IMR-90 (cell line): ENCODE results near the gene OR13C8. TPM values are rescaled to one million over a fixed set of nuclear protein-coding genes. Genes with fewer than 3 reads are reported as not detected.

Source experiments
- ATAC-seq: fragments of 200-7000 bp; cut with Tn5 transposase; 2 replicates; pipeline ENCODE4 v1.9.1; 2020; ENCODE audit warnings: low read depth, mild to moderate bottlenecking, moderate library complexity
- BruUV-seq: library from RNA; stranded (reverse); fragments of 400-500 nt; replicated peaks from 2 replicates; lab custom pipeline; 2021; lab: Mats Ljungman, UMichigan
- CTCF ChIA-PET: fragments of 300-600 bp; formaldehyde crosslinking; extraction: SDS; loops from one replicate; lab custom pipeline; 2021; ENCODE audit warnings: antibody characterized with exemption; lab: Yijun Ruan, JAX
- POLR2A ChIA-PET: fragments of 300-600 bp; sonication (Branson Sonifier 250); formaldehyde crosslinking; loops from one replicate; lab custom pipeline; 2022; ENCODE audit warnings: antibody characterized with exemption; ENCODE audit not compliant: unreplicated experiment; lab: Charles Lee
- DNase-seq: peaks from one replicate; pipeline ENCODE4 v3.0.0; 2013
- H2AFZ ChIP-seq: replicated peaks from 2 replicates; pipeline ENCODE3; 2013; ENCODE audit warnings: low read length, mild to moderate bottlenecking; ENCODE audit not compliant: poor library complexity
- H2AK5ac ChIP-seq: 2 replicates; pipeline ENCODE4 v1.6.1; 2013; ENCODE audit warnings: low read depth, low read length, inconsistent platforms
- H2AK9ac ChIP-seq: replicated peaks from 2 replicates; pipeline ENCODE3; 2013; ENCODE audit warnings: mild to moderate bottlenecking, low read depth, low read length, moderate library complexity; ENCODE audit not compliant: poor library complexity
- H2BK120ac ChIP-seq: 2 replicates; pipeline ENCODE4 v1.6.1; 2013; ENCODE audit warnings: low read depth, low read length, inconsistent platforms
- H2BK15ac ChIP-seq: 3 replicates; pipeline ENCODE4 v1.6.1; 2013; ENCODE audit warnings: low read depth, low read length, inconsistent platforms
- H2BK20ac ChIP-seq: 2 replicates; pipeline ENCODE4 v1.6.1; 2013; ENCODE audit warnings: low read depth, mild to moderate bottlenecking, inconsistent platforms, low read length, moderate library complexity
- H2BK5ac ChIP-seq: 2 replicates; pipeline ENCODE4 v1.6.1; 2013; ENCODE audit warnings: mild to moderate bottlenecking, low read depth, low read length, inconsistent platforms; ENCODE audit not compliant: poor library complexity, severe bottlenecking
- H3K14ac ChIP-seq: replicated peaks from 2 replicates; pipeline ENCODE4 v1.6.1; 2013; ENCODE audit warnings: low read depth, low read length, inconsistent platforms
- H3K18ac ChIP-seq: 2 replicates; pipeline ENCODE4 v1.6.1; 2013; ENCODE audit warnings: low read depth, low read length, control low read depth
- H3K23ac ChIP-seq: 2 replicates; pipeline ENCODE4 v1.6.1; 2013; ENCODE audit warnings: low read depth, low read length, inconsistent platforms
- H3K27ac ChIP-seq: 2 replicates; pipeline ENCODE4 v1.5.1; 2013; ENCODE audit warnings: mild to moderate bottlenecking, control low read depth, low read length; ENCODE audit not compliant: insufficient read depth
- H3K27me3 ChIP-seq: 2 replicates; pipeline ENCODE4 v1.6.1; 2013; ENCODE audit warnings: low read length; ENCODE audit not compliant: control insufficient read depth, insufficient read depth
- H3K36me3 ChIP-seq: 2 replicates; pipeline ENCODE4 v1.6.1; 2013; ENCODE audit warnings: low read length, mixed read lengths; ENCODE audit not compliant: control insufficient read depth, insufficient read depth
- H3K4ac ChIP-seq: 2 replicates; pipeline ENCODE4 v1.6.1; 2013; ENCODE audit warnings: low read depth, low read length, inconsistent platforms
- H3K4me1 ChIP-seq: 2 replicates; pipeline ENCODE4 v1.6.1; 2013; ENCODE audit warnings: low read length, mixed read lengths; ENCODE audit not compliant: control insufficient read depth, insufficient read depth
- H3K4me2 ChIP-seq: 2 replicates; pipeline ENCODE4 v1.6.1; 2013; ENCODE audit warnings: low read depth, mild to moderate bottlenecking, control low read depth, low read length, moderate library complexity
- H3K4me3 ChIP-seq: 2 replicates; pipeline ENCODE4 v1.5.1; 2013; ENCODE audit warnings: low read depth, mild to moderate bottlenecking, control low read depth, low read length, moderate library complexity; ENCODE audit not compliant: insufficient read depth
- H3K56ac ChIP-seq: 2 replicates; pipeline ENCODE4 v1.6.1; 2013; ENCODE audit warnings: low read length, inconsistent platforms; ENCODE audit not compliant: insufficient read depth; ENCODE audit errors: extremely low read depth
- H3K79me1 ChIP-seq, 2 experiments: 2 replicates each; pipeline ENCODE4 v1.6.1; 2013; ENCODE audit warnings: low read length in 2 of 2, inconsistent platforms in 1 of 2, low read depth in 1 of 2
- H3K9ac ChIP-seq: 2 replicates; pipeline ENCODE4 v1.6.1; 2013; ENCODE audit warnings: low read depth, low read length, control low read depth
- H3K9me1 ChIP-seq: 2 replicates; pipeline ENCODE4 v1.6.1; 2013; ENCODE audit warnings: low read length, inconsistent platforms; ENCODE audit not compliant: insufficient read depth
- H3K9me3 ChIP-seq: 2 replicates; pipeline ENCODE4 v1.6.1; 2013; ENCODE audit warnings: low read length; ENCODE audit not compliant: control insufficient read depth, insufficient read depth
- H4K20me1 ChIP-seq: 2 replicates; pipeline ENCODE4 v1.6.1; 2013; ENCODE audit warnings: low read length, inconsistent platforms; ENCODE audit not compliant: insufficient read depth
- H4K5ac ChIP-seq: 2 replicates; pipeline ENCODE4 v1.6.1; 2013; ENCODE audit warnings: mild to moderate bottlenecking, low read depth, low read length, control low read depth
- H4K8ac ChIP-seq, 2 experiments: 2 replicates each; pipeline ENCODE4 v1.6.1; 2013; ENCODE audit warnings: low read depth in 2 of 2, low read length in 2 of 2, control low read depth in 1 of 2, inconsistent platforms in 1 of 2
- H4K91ac ChIP-seq: 2 replicates; pipeline ENCODE4 v1.6.1; 2013; ENCODE audit warnings: low read depth, low read length, inconsistent platforms; ENCODE audit not compliant: insufficient read depth
- BHLHE40 ChIP-seq: fragments of 150-350 bp; IDR thresholded peaks from 2 replicates; pipeline ENCODE4 v1.6.1; 2016; ENCODE audit warnings: mild to moderate bottlenecking, low read depth, low read length
- CEBPB ChIP-seq: IDR thresholded peaks from 2 replicates; pipeline ENCODE4 v1.6.1; 2012; ENCODE audit warnings: low read depth, low read length, improper control_type of control experiment
- CHD1 ChIP-seq: IDR thresholded peaks from 2 replicates; pipeline ENCODE4 v1.6.1; 2012; ENCODE audit warnings: low read depth, low read length, improper control_type of control experiment
- CTCF ChIP-seq: conservative IDR thresholded peaks from 2 replicates; pipeline ENCODE4 v1.5.1; 2012; ENCODE audit warnings: mild to moderate bottlenecking, low read depth, low read length, improper control_type of control experiment
- ELK1 ChIP-seq: fragments of 150-350 bp; IDR thresholded peaks from 2 replicates; pipeline ENCODE4 v1.6.1; 2016; ENCODE audit warnings: low read depth, mild to moderate bottlenecking, low read length, moderate library complexity, borderline replicate concordance
- FOS ChIP-seq: fragments of 150-350 bp; IDR thresholded peaks from 2 replicates; pipeline ENCODE4 v1.6.1; 2016; ENCODE audit warnings: low read depth, low read length
- MAFK ChIP-seq: IDR thresholded peaks from 2 replicates; pipeline ENCODE4 v1.6.1; 2012; ENCODE audit warnings: low read depth, low read length, improper control_type of control experiment
- MAZ ChIP-seq: IDR thresholded peaks from 2 replicates; pipeline ENCODE4 v1.6.1; 2012; ENCODE audit warnings: low read depth, mild to moderate bottlenecking, low read length, improper control_type of control experiment, moderate library complexity, borderline replicate concordance
- MXI1 ChIP-seq: IDR thresholded peaks from 2 replicates; pipeline ENCODE4 v1.6.1; 2012; ENCODE audit warnings: low read depth, mild to moderate bottlenecking, low read length, moderate library complexity, borderline replicate concordance
- NFE2L2 ChIP-seq: fragments of 150-350 bp; IDR thresholded peaks from 2 replicates; pipeline ENCODE4 v1.6.1; 2016; ENCODE audit warnings: low read depth, mild to moderate bottlenecking, low read length
- POLR2A ChIP-seq: IDR thresholded peaks from 2 replicates; pipeline ENCODE4 v1.6.1; 2012; ENCODE audit warnings: mild to moderate bottlenecking, low read depth, low read length
- RCOR1 ChIP-seq: IDR thresholded peaks from 2 replicates; pipeline ENCODE4 v1.6.1; 2012; ENCODE audit warnings: mild to moderate bottlenecking, low read length, improper control_type of control experiment; ENCODE audit not compliant: insufficient replicate concordance
- RFX5 ChIP-seq: IDR thresholded peaks from 2 replicates; pipeline ENCODE4 v1.8.0; 2012; ENCODE audit warnings: low read depth, mild to moderate bottlenecking, low read length, moderate library complexity
- SMC3 ChIP-seq: fragments of 150-350 bp; IDR thresholded peaks from 2 replicates; pipeline ENCODE4 v1.6.1; 2016; ENCODE audit warnings: low read depth, mild to moderate bottlenecking, antibody characterized with exemption, low read length, moderate library complexity
- WGBS, 2 experiments: methylation state at CpG; one replicate each; pipeline versions ENCODE4 v1.1.5 to v1.1.7; 2013; ENCODE audit warnings: missing lambda C conversion rate in 2 of 2; ENCODE audit not compliant: insufficient read length in 1 of 2; ENCODE audit errors: extremely low coverage in 2 of 2; 5-methylcytosine and 5-hydroxymethylcytosine counted together
- dilution Hi-C: fragments of 300-500 bp; cut with HindIII; formaldehyde crosslinking; loops from one replicate; pipeline ENCODE4 v1.14.3; 2018; ENCODE audit warnings: low sequenced_read_pairs; ENCODE audit not compliant: unreplicated experiment
- in situ Hi-C: fragments of 300-500 bp; cut with MboI; formaldehyde crosslinking; loops from 3 replicates; pipeline ENCODE4 v1.14.3; 2019; ENCODE audit warnings: low sequenced_read_pairs, inconsistent platforms, mixed read lengths
- intact Hi-C: fragments of 100-400 bp; cut with micrococcal nuclease; formaldehyde crosslinking; loops from 2 replicates; pipeline ENCODE4 v1.10.0; 2022
- polyA plus RNA-seq, 3 experiments: library from polyadenylated mRNA; depleted of rRNA; stranded (reverse); fragments of >200 nt; gene quantifications; 2 replicates each; pipeline ENCODE4 v1.2.3, GENCODE V29; 2012; ENCODE audit warnings: low replicate concordance in 1 of 3
- total RNA-seq: library from RNA; depleted of rRNA; stranded (reverse); fragments of >200 nt; gene quantifications from 2 replicates; pipeline ENCODE4 v1.2.3, GENCODE V29; 2012

The OR13C8 gene
- total and polyA plus RNA-seq, 2 of the 4 experiments (the other 2 are of a cell fraction), result not detected

GRCh38 chr9:104586496-104587180 lies 17.7 kb downstream of the OR13C8 start:
- no CpG with 5 or more reads among the region's 1 CpG for WGBS, 2 experiments
- Histone ChIP-seq H3K27me3 (no peaks in the 10 kb centered on the region), H4K20me1 (no peaks in the 10 kb centered on the region), H3K23ac (no peak overlapping the region), H3K14ac (no peak overlapping the region), H2AFZ (no peak overlapping the region), H3K18ac (no peak overlapping the region), H3K4me1 (no peaks in the 10 kb centered on the region), H3K4me3 (no peak overlapping the region), H3K9ac (no peak overlapping the region), H3K9me1 (no peaks in the 10 kb centered on the region), H2BK20ac (no peak overlapping the region), H2AK9ac (no peak overlapping the region), H4K5ac (no peak overlapping the region), H3K4ac (no peak overlapping the region), H2BK5ac (no peak overlapping the region), H2AK5ac (no peak overlapping the region), H3K79me1 (no peaks in the 10 kb centered on the region), H3K4me2 (no peak overlapping the region), H2BK120ac (no peak overlapping the region), H3K27ac (no peak overlapping the region), H3K56ac (no peak overlapping the region), H3K36me3 (no peaks in the 10 kb centered on the region), H3K9me3 (no peaks in the 10 kb centered on the region), H2BK15ac (no peak overlapping the region), H4K91ac (no peak overlapping the region), H4K8ac (no peak overlapping the region)
- no peak for TF ChIP-seq RCOR1
- no peak for TF ChIP-seq MAZ
- TF ChIP-seq CEBPB, result no peak
- TF ChIP-seq RFX5, result no peak
- no peak for TF ChIP-seq POLR2A
- no peak for TF ChIP-seq MAFK
- TF ChIP-seq SMC3, result no peak
- TF ChIP-seq CTCF, result no peak
- TF ChIP-seq NFE2L2, result no peak
- no peak for TF ChIP-seq MXI1
- no peak for TF ChIP-seq FOS
- TF ChIP-seq CHD1, result no peak
- TF ChIP-seq ELK1, result no peak
- no peak for TF ChIP-seq BHLHE40
- intact Hi-C loops (no loop called here), dilution Hi-C loops (no loop called here), in situ Hi-C loops (no loop called here)
- ChIA-PET POLR2A (no interaction called here), CTCF (no interaction called here)
- ATAC-seq, result no peak
- DNase-seq, result no peak
- BruUV-seq, result no TSS peak
